Calu3 (cell line): ENCODE data around the gene GRIFIN. TPM values are rescaled to one million over a fixed set of nuclear protein-coding genes. Genes with fewer than 3 reads are reported as not detected.

Source experiments
- BruUV-seq: library from RNA; stranded (reverse); fragments of 400-500 nt; replicated peaks from 2 replicates; lab custom pipeline; 2021; lab: Mats Ljungman, UMichigan
- CTCF ChIA-PET: fragments of 300-600 bp; sonication (Branson Sonifier 250); formaldehyde crosslinking; loops from one replicate; lab custom pipeline; 2022; ENCODE audit warnings: antibody characterized with exemption; lab: Charles Lee
- DNase-seq: peaks from one replicate; pipeline ENCODE4 v3.0.0; 2022
- H3K27ac Mint-ChIP-seq: one replicate; pipeline ENCODE4 v1.8.0; 2022; ENCODE audit warnings: mixed read lengths; ENCODE audit not compliant: unreplicated experiment
- H3K27me3 Mint-ChIP-seq: one replicate; pipeline ENCODE4 v1.8.0; 2022; ENCODE audit warnings: mixed read lengths; ENCODE audit not compliant: unreplicated experiment
- H3K36me3 Mint-ChIP-seq: one replicate; pipeline ENCODE4 v1.8.0; 2022; ENCODE audit warnings: mild to moderate bottlenecking, moderate library complexity, mixed read lengths; ENCODE audit not compliant: insufficient read depth, unreplicated experiment
- H3K4me1 Mint-ChIP-seq: one replicate; pipeline ENCODE4 v1.8.0; 2022; ENCODE audit warnings: mild to moderate bottlenecking, low read depth, mixed read lengths; ENCODE audit not compliant: unreplicated experiment
- H3K4me3 Mint-ChIP-seq: one replicate; pipeline ENCODE4 v1.8.0; 2022; ENCODE audit warnings: mild to moderate bottlenecking, low read depth, moderate library complexity, mixed read lengths; ENCODE audit not compliant: unreplicated experiment
- H3K9me3 Mint-ChIP-seq: one replicate; pipeline ENCODE4 v1.8.0; 2022; ENCODE audit warnings: low read depth, mixed read lengths; ENCODE audit not compliant: unreplicated experiment
- CTCF ChIP-seq: fragments of 200-600 bp; IDR thresholded peaks from one replicate; pipeline ENCODE4 v1.8.0; 2022; ENCODE audit warnings: antibody characterized with exemption; ENCODE audit not compliant: unreplicated experiment
- intact Hi-C: fragments of 100-400 bp; cut with micrococcal nuclease; formaldehyde crosslinking; loops from one replicate; pipeline ENCODE4 v1.10.0; 2022; ENCODE audit not compliant: unreplicated experiment
- total RNA-seq: library from RNA; stranded (reverse); gene quantifications from 2 replicates; pipeline ENCODE4 v1.2.3, GENCODE V29; 2022

Gene GRIFIN
- total RNA-seq, 1 experiment from 2014 or later, result not detected

GRCh38 chr7:2520761-2521290 lies 44.6 kb upstream of the GRIFIN start:
- peak; percentile 41 for DNase-seq
- H3K9me3 Mint-ChIP-seq, result no peaks in the 10 kb centered on the region
- H3K27ac Mint-ChIP-seq, result peak overlapping the region; percentile 94
- peaks cover 84% of the 10 kb centered on the region for H3K36me3 Mint-ChIP-seq
- peaks cover 40% of the 10 kb centered on the region for H3K4me1 Mint-ChIP-seq
- H3K27me3 Mint-ChIP-seq, result no peaks in the 10 kb centered on the region
- no TSS peak for BruUV-seq
- no peak for TF ChIP-seq CTCF
- H3K4me3 Mint-ChIP-seq, result peak overlapping the region; percentile 99
- CTCF ChIA-PET, result interaction anchor here (0.7 to 1.8 kb wide), 6 partner anchors 10 to 161 kb away, joined by 3 to 6 read pairs (median 3); partner anchors contain the start of gene BRAT1
- intact Hi-C loops, result loop anchor here (5.0 kb wide), 3 partner anchors 36 to 51 kb away; partner anchors contain the start of genes BRAT1, GRIFIN and IQCE

- TF ChIP-seq CTCF, result no peak
- H3K27me3 Mint-ChIP-seq, result no peaks in the 10 kb centered on the region
- peak overlapping the region; percentile 94 for H3K27ac Mint-ChIP-seq
- TSS peak; percentile 78 for BruUV-seq
- DNase-seq, result peak; percentile 82
- peak overlapping the region; percentile 99 for H3K4me3 Mint-ChIP-seq
- peaks cover 40% of the 10 kb centered on the region for H3K4me1 Mint-ChIP-seq
- peaks cover 78% of the 10 kb centered on the region for H3K36me3 Mint-ChIP-seq
- no peaks in the 10 kb centered on the region for H3K9me3 Mint-ChIP-seq
- CTCF ChIA-PET, result interaction anchor here (0.7 to 1.6 kb wide), 5 partner anchors 9 to 161 kb away, joined by 3 to 6 read pairs (median 3); partner anchors contain the start of gene BRAT1
- intact Hi-C loops, result loop anchor here (5.0 kb wide), 3 partner anchors 37 to 52 kb away; partner anchors contain the start of genes BRAT1, GRIFIN and IQCE
Observed at GRCh38 chr7:2520131-2520760, 44.0 kb upstream of the GRIFIN start.

GRCh38 chr7:2519119-2519930 lies 43.1 kb upstream of the GRIFIN start, which contains the start of gene LFNG:
Gene LFNG (plus strand): TSS chr7:2519774. CDS start chr7:2519862, 88 bp downstream.
- no peak for TF ChIP-seq CTCF
- H3K36me3 Mint-ChIP-seq, result peaks cover 69% of the 10 kb centered on the region
- H3K27ac Mint-ChIP-seq, result peak within 1 kb of the TSS; percentile 94
- peak within 1 kb of the TSS; percentile 99 for H3K4me3 Mint-ChIP-seq
- H3K9me3 Mint-ChIP-seq, result no peaks in the 10 kb centered on the region
- H3K4me1 Mint-ChIP-seq, result peaks cover 40% of the 10 kb centered on the region
- peak; percentile 97 for DNase-seq
- BruUV-seq, result no TSS peak
- no peaks in the 10 kb centered on the region for H3K27me3 Mint-ChIP-seq
- CTCF ChIA-PET, result interaction anchor here (0.9 to 1.6 kb wide), 3 partner anchors 36 to 162 kb away, joined by 3 to 6 read pairs (median 5); partner anchors contain the start of gene BRAT1
- intact Hi-C loops, result no loop called here

GRCh38 chr7:2518737-2519118 lies 42.5 kb upstream of the GRIFIN start:
- intact Hi-C loops, result no loop called here
- TF ChIP-seq CTCF, result no peak
- peaks cover 63% of the 10 kb centered on the region for H3K36me3 Mint-ChIP-seq
- DNase-seq, result no peak
- H3K9me3 Mint-ChIP-seq, result no peaks in the 10 kb centered on the region
- peaks cover 40% of the 10 kb centered on the region for H3K4me1 Mint-ChIP-seq
- no peak overlapping the region for H3K27ac Mint-ChIP-seq
- CTCF ChIA-PET, result no interaction called here
- BruUV-seq, result no TSS peak
- H3K4me3 Mint-ChIP-seq, result peak overlapping the region; percentile 54
- H3K27me3 Mint-ChIP-seq, result no peaks in the 10 kb centered on the region
